CD4-positive, alpha-beta T cell treated with Interleukin-21 for 1 hour (primary cell): ENCODE measurements around the gene VAPA.
"Not testable (repeated sequence)": the region's sequence is repeated elsewhere in the genome, so short reads cannot be mapped to it uniquely, and the experiment has no call there.

ENCODE experiments used
- DNase-seq: peaks from one replicate; pipeline ENCODE4 v3.0.0-alpha.2; 2020

VAPA gene

GRCh38 chr18:9887992-9888391 is 25.8 kb upstream of the VAPA start:
- no peak for DNase-seq

- DNase-seq: no peak
Observed at GRCh38 chr18:9890196-9890595, 23.6 kb upstream of the VAPA start.

GRCh38 chr18:9890957-9891356 is 22.9 kb upstream of the VAPA start:
- DNase-seq: no peak

GRCh38 chr18:9891515-9891914 is 22.3 kb upstream of the VAPA start:
- DNase-seq: not testable (repeated sequence)

- no peak for DNase-seq
Observed at GRCh38 chr18:9894454-9895068, 19.3 kb upstream of the VAPA start.

GRCh38 chr18:9897129-9897528 is 16.7 kb upstream of the VAPA start:
- no peak for DNase-seq

GRCh38 chr18:9897787-9898291 is 16.0 kb upstream of the VAPA start:
- not testable (repeated sequence) for DNase-seq

- no peak for DNase-seq
Observed at GRCh38 chr18:9898792-9899549, 14.8 kb upstream of the VAPA start.

GRCh38 chr18:9899550-9899930 is 14.3 kb upstream of the VAPA start:
- not testable (repeated sequence) for DNase-seq

GRCh38 chr18:9900699-9901098 is 13.1 kb upstream of the VAPA start:
- DNase-seq: no peak

- DNase-seq: no peak
Observed at GRCh38 chr18:9901377-9901776, 12.4 kb upstream of the VAPA start.

- DNase-seq: not testable (repeated sequence)
Observed at GRCh38 chr18:9902264-9902663, 11.6 kb upstream of the VAPA start.

GRCh38 chr18:9902832-9903231 is 11.0 kb upstream of the VAPA start:
- no peak for DNase-seq

GRCh38 chr18:9905401-9905922 is 8.4 kb upstream of the VAPA start:
- DNase-seq: no peak

- no peak for DNase-seq
Observed at GRCh38 chr18:9906481-9906880, 7.3 kb upstream of the VAPA start.

GRCh38 chr18:9907867-9908266 is 5.9 kb upstream of the VAPA start:
- DNase-seq: no peak

- no peak for DNase-seq
Observed at GRCh38 chr18:9910071-9910470, 3.7 kb upstream of the VAPA start.

- DNase-seq: no peak
Observed at GRCh38 chr18:9910661-9911060, 3.2 kb upstream of the VAPA start.

GRCh38 chr18:9911226-9911625 is 2.6 kb upstream of the VAPA start:
- DNase-seq: no peak

GRCh38 chr18:9912285-9912684 is 1.5 kb upstream of the VAPA start:
- DNase-seq: peak; percentile 36

- no peak for DNase-seq
Observed at GRCh38 chr18:9913151-9913525, 678 bp upstream of the VAPA start.

GRCh38 chr18:9914334-9914583 is 443 bp downstream of the VAPA start:
- no peak for DNase-seq

GRCh38 chr18:9914584-9915290 is 921 bp downstream of the VAPA start:
- DNase-seq: peak; percentile 82
